Measurements from ENCODE around the gene RAC3. TPM values are rescaled to one million over a fixed set of nuclear protein-coding genes. Genes with fewer than 3 reads are reported as not detected.

Gene RAC3
- total and polyA plus RNA-seq, 7 donors = 0.60 to 11.8 (median 2.8) TPM

GRCh38 chr17:82006468-82007227 lies 24.8 kb upstream of the RAC3 start:
- peak; percentile 86 for DNase-seq
- WGBS, 2 donors = 88 to 90% methylated on average over 24 of the region's 24 CpGs
- TF ChIP-seq, protein P1, sequence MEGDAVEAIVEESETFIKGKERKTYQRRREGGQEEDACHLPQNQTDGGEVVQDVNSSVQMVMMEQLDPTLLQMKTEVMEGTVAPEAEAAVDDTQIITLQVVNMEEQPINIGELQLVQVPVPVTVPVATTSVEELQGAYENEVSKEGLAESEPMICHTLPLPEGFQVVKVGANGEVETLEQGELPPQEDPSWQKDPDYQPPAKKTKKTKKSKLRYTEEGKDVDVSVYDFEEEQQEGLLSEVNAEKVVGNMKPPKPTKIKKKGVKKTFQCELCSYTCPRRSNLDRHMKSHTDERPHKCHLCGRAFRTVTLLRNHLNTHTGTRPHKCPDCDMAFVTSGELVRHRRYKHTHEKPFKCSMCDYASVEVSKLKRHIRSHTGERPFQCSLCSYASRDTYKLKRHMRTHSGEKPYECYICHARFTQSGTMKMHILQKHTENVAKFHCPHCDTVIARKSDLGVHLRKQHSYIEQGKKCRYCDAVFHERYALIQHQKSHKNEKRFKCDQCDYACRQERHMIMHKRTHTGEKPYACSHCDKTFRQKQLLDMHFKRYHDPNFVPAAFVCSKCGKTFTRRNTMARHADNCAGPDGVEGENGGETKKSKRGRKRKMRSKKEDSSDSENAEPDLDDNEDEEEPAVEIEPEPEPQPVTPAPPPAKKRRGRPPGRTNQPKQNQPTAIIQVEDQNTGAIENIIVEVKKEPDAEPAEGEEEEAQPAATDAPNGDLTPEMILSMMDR (IDR thresholded peaks at IDR 0.05) = no peak
- TF ChIP-seq POLR2A (IDR thresholded peaks at IDR 0.05) (no peak), EP300 (IDR thresholded peaks at IDR 0.05) (no peak), POLR2AphosphoS5 (IDR thresholded peaks at IDR 0.05) (peak in 1 of 4 donors; percentile 44)
- peaks cover 0 to 6% (median 0%) of the 10 kb centered on the region in 4 donors for H3K36me3 ChIP-seq
- H3K27ac ChIP-seq = peak overlapping the region in 3 of 4 donors; percentile 42 to 69 (median 53)
- intact Hi-C loops (cut with DNase I) = no loop called here
- no peak overlapping the region for H3K4me3 ChIP-seq
- no peaks in the 10 kb centered on the region for H3K27me3 ChIP-seq
- peaks cover 0 to 55% (median 50%) of the 10 kb centered on the region in 4 donors for H3K4me1 ChIP-seq
- no peaks in the 10 kb centered on the region for H3K9me3 ChIP-seq

GRCh38 chr17:82007228-82007494 lies 24.3 kb upstream of the RAC3 start:
- H3K27me3 ChIP-seq = no peaks in the 10 kb centered on the region
- intact Hi-C loops (cut with DNase I) = no loop called here
- H3K4me3 ChIP-seq = no peak overlapping the region
- TF ChIP-seq POLR2A (IDR thresholded peaks at IDR 0.05) (no peak), EP300 (IDR thresholded peaks at IDR 0.05) (no peak), POLR2AphosphoS5 (IDR thresholded peaks at IDR 0.05) (no peak)
- TF ChIP-seq, protein P1 (IDR thresholded peaks at IDR 0.05) = no peak
- H3K4me1 ChIP-seq = peaks cover 0 to 59% (median 50%) of the 10 kb centered on the region in 4 donors
- H3K36me3 ChIP-seq = peaks cover 0 to 6% (median 0%) of the 10 kb centered on the region in 4 donors
- peak overlapping the region in 3 of 4 donors; percentile 42 to 69 (median 53) for H3K27ac ChIP-seq
- no peaks in the 10 kb centered on the region for H3K9me3 ChIP-seq
- no peak for DNase-seq
- WGBS, 2 donors = 90 to 96% methylated on average over 6 of the region's 6 CpGs

- peaks cover 0 to 6% (median 0%) of the 10 kb centered on the region in 4 donors for H3K36me3 ChIP-seq
- peak overlapping the region in 1 of 4 donors; percentile 69 for H3K27ac ChIP-seq
- H3K9me3 ChIP-seq = no peaks in the 10 kb centered on the region
- H3K4me3 ChIP-seq = no peak overlapping the region
- no peaks in the 10 kb centered on the region for H3K27me3 ChIP-seq
- H3K4me1 ChIP-seq = peaks cover 0 to 61% (median 54%) of the 10 kb centered on the region in 4 donors
- TF ChIP-seq EP300 (IDR thresholded peaks at IDR 0.05) = no peak
- TF ChIP-seq, protein P1 (IDR thresholded peaks at IDR 0.05) = no peak
- no peak for TF ChIP-seq POLR2AphosphoS5 (IDR thresholded peaks at IDR 0.05)
- TF ChIP-seq POLR2A (IDR thresholded peaks at IDR 0.05) = no peak
- 87 to 91% methylated on average over 30 of the region's 30 CpGs for WGBS, 2 donors
- intact Hi-C loops (cut with DNase I) = no loop called here
- DNase-seq = no peak
Measured at GRCh38 chr17:82007495-82008257, 23.8 kb upstream of the RAC3 start.

DNA sequence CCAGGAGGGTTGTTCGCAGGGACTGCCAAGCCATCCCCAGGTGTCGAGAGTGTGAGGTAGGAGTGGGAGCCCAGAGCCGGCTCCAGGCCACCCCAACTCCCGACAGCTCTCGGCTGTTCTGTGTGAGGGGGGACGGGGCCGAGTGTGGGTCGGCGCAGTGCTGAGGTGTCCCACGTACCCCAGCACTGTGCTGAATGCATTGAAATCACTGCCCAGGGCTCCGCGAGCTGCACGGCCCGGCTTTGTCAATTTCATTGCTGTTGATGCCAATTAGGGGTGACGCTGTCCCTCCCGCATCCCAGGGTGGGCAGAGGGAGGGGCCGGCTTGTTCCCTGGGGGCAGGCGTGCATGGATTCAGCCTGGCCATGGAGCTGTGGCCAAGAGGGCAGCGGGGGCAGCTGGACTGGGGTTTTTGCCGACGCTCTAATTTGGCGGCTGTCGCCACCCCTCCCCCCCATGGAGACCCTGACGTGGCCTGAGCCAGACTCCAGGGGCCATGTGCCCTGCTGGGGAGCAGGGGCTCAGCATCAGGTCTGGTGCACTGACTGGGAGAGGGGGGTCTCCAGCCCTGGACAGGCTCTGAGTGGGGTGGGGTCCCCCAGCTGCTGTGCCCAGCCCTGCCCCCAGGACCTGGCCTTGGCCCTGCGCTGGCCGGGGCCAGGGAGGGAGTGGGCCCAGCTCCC lies 23.1 kb upstream of the RAC3 start:
- Histone ChIP-seq H3K4me3 (no peak overlapping the region), H3K27ac (no peak overlapping the region), H3K27me3 (no peaks in the 10 kb centered on the region), H3K9me3 (no peaks in the 10 kb centered on the region), H3K4me1 (peaks cover 3 to 61% (median 54%) of the 10 kb centered on the region in 4 donors), H3K36me3 (peaks cover 0 to 6% (median 0%) of the 10 kb centered on the region in 4 donors)
- intact Hi-C loops (cut with DNase I) = no loop called here
- no peak for TF ChIP-seq EP300 (IDR thresholded peaks at IDR 0.05)
- DNase-seq = no peak
- WGBS, 2 donors = 93% methylated on average over 26 of the region's 26 CpGs

- TF ChIP-seq POLR2A (IDR thresholded peaks at IDR 0.05) (no peak), POLR2AphosphoS5 (IDR thresholded peaks at IDR 0.05) (no peak), EP300 (IDR thresholded peaks at IDR 0.05) (no peak)
- TF ChIP-seq, protein P1 (IDR thresholded peaks at IDR 0.05) = no peak
- H3K4me3 ChIP-seq = no peak overlapping the region
- H3K27ac ChIP-seq = no peak overlapping the region
- peaks cover 0 to 6% (median 0%) of the 10 kb centered on the region in 4 donors for H3K36me3 ChIP-seq
- H3K4me1 ChIP-seq = peaks cover 3 to 61% (median 54%) of the 10 kb centered on the region in 4 donors
- intact Hi-C loops (cut with DNase I) = no loop called here
- no peak for DNase-seq
- H3K27me3 ChIP-seq = no peaks in the 10 kb centered on the region
- 93% methylated on average over 28 of the region's 28 CpGs for WGBS, 2 donors
- no peaks in the 10 kb centered on the region for H3K9me3 ChIP-seq
Measured at GRCh38 chr17:82008941-82009405, 22.5 kb upstream of the RAC3 start.

All from sigmoid colon (tissue), 7 donors.